Ascending aorta (tissue), 2 donors: Measurements from ENCODE around the gene ABCC4. TPM values are rescaled to one million over a fixed set of nuclear protein-coding genes. Genes with fewer than 3 reads are reported as not detected.

Experiments used
- DNase-seq, 2 donors: peaks; one replicate each; pipeline ENCODE4 v3.0.0-alpha.2; 2019; ENCODE audit warnings: low spot score in 2 of 2
- H3K27ac ChIP-seq, 2 donors: fragments of 200-600 bp; sonication (generic); one replicate each; pipeline ENCODE4 v1.5.1; 2016 to 2017; ENCODE audit warnings: mild to moderate bottlenecking in 1 of 2
- H3K27me3 ChIP-seq: fragments of 200-600 bp; sonication (generic); one replicate; pipeline ENCODE4 v1.5.1; 2017
- H3K36me3 ChIP-seq, 2 donors: fragments of 200-600 bp; sonication (generic); one replicate each; pipeline ENCODE4 v1.5.1; 2016
- H3K4me1 ChIP-seq, 2 donors: fragments of 200-600 bp; sonication (generic); one replicate each; pipeline ENCODE4 v1.5.1; 2016 to 2017; ENCODE audit warnings: mild to moderate bottlenecking in 1 of 2
- H3K4me3 ChIP-seq, 2 donors: fragments of 200-600 bp; sonication (generic); one replicate each; pipeline ENCODE4 v1.5.1; 2016 to 2017; ENCODE audit warnings: mild to moderate bottlenecking in 1 of 2
- H3K9me3 ChIP-seq, 2 donors: fragments of 200-600 bp; sonication (generic); one replicate each; pipeline ENCODE4 v1.5.1; 2016
- intact Hi-C: fragments of 100-400 bp; cut with DNase I; formaldehyde crosslinking; loops from one replicate; pipeline ENCODE4 v1.15.1; 2023
- total RNA-seq: library from RNA; depleted of rRNA; stranded (reverse); fragments of >200 nt; gene quantifications from one replicate; pipeline ENCODE4 v1.1.0, GENCODE V29; 2016
- TF ChIP-seq, protein P1 (sequence below), 3 experiments: fragments of 200-600 bp in 2 of 3; fragments of 450-650 bp in 1 of 3; sonication (generic) in 2 of 3; IDR thresholded peaks; one replicate each; pipeline ENCODE4 v1.5.1; 2016 to 2019; ENCODE audit warnings: antibody characterized with exemption in 3 of 3, mild to moderate bottlenecking in 1 of 3, moderate library complexity in 1 of 3

Gene ABCC4
- total RNA-seq, 1 donor from 2014 or later = 6.7 TPM

DNA sequence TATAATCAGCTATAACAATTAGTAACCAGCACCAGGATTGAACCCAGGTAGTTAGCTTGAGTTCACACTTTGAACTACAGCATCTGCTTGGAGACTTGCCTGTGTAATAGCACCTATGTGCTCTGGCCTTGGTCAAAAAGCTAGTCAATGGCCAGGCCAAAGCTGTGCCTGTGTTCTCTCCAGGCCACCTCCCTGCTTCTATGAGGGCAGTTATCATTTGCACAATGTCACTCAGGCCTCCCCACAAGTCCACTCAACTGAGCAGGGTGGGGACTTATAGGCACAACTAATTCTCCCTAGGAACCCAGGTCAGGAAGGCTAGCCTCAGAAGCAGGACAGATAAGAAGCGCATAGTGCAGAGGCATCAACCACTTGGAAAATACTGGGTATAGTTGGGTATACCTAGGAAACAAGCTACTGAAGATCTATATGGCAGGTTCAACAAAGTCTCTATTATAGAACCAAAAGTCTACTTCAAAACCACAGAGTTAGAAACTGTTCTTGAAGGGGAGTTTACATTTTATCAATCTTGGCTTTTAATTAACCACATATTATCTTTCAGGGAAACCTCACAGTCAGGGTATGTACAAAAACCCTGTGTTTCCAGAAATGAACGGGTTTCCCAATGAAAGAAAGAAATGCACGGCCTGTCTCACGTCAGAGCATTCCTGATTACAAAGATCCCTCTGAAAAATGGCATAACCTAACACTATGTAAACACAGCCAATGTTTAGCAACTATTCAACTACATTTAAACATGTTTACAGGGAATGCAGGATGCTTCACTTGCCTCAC, 140.9 kb downstream of the ABCC4 start:
- Histone ChIP-seq H3K27ac (no peak overlapping the region), H3K4me3 (no peak overlapping the region), H3K36me3 (no peaks in the 10 kb centered on the region), H3K9me3 (no peaks in the 10 kb centered on the region), H3K27me3 (no peaks in the 10 kb centered on the region), H3K4me1 (no peaks in the 10 kb centered on the region)
- intact Hi-C loops = no loop called here
- no peak for DNase-seq
- TF ChIP-seq, protein P1, sequence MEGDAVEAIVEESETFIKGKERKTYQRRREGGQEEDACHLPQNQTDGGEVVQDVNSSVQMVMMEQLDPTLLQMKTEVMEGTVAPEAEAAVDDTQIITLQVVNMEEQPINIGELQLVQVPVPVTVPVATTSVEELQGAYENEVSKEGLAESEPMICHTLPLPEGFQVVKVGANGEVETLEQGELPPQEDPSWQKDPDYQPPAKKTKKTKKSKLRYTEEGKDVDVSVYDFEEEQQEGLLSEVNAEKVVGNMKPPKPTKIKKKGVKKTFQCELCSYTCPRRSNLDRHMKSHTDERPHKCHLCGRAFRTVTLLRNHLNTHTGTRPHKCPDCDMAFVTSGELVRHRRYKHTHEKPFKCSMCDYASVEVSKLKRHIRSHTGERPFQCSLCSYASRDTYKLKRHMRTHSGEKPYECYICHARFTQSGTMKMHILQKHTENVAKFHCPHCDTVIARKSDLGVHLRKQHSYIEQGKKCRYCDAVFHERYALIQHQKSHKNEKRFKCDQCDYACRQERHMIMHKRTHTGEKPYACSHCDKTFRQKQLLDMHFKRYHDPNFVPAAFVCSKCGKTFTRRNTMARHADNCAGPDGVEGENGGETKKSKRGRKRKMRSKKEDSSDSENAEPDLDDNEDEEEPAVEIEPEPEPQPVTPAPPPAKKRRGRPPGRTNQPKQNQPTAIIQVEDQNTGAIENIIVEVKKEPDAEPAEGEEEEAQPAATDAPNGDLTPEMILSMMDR (IDR thresholded peaks at IDR 0.05) = no peak

DNA sequence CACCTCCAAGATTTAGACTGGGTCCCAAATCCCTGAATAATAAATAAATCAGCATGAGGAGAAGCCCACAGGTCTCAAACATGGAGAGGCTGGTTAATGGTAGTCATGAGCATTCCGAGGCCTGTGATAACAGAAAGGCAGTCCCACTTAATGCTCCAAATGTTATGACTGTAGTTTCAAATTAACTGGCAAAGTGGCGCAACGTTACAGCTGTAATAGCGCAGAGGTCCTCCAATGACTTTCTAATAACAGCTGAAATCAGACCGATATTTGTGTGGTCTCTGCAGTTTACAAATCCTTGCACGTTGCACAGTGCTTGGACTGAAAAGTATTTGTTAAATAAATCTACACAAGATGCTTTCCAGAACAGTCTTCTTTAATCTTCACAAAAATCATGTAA, 141.8 kb downstream of the ABCC4 start:
- no peaks in the 10 kb centered on the region for H3K4me1 ChIP-seq
- no peaks in the 10 kb centered on the region for H3K36me3 ChIP-seq
- TF ChIP-seq, protein P1 (IDR thresholded peaks at IDR 0.05) = no peak
- H3K27ac ChIP-seq = no peak overlapping the region
- no peaks in the 10 kb centered on the region for H3K9me3 ChIP-seq
- intact Hi-C loops = no loop called here
- H3K27me3 ChIP-seq = no peaks in the 10 kb centered on the region
- DNase-seq = no peak
- H3K4me3 ChIP-seq = no peak overlapping the region

DNA sequence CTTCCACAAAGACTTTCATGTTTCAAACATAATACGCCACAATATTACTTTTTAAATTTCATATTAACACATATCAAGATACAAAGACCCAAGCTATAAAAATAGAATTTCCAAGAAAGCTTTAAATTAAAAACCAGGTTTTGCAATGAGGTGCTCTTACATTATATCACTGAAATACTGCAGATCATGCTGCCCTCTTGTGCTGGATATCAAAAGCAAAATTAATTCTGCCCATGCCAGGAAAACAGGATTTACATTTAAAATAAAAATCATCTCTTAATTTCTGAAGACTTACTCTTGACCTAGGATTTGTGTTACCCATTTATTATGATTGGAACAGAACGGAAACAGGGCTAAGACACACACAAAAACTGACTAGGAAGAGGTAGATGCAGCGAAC, 145.0 kb downstream of the ABCC4 start:
- Histone ChIP-seq H3K27ac (no peak overlapping the region), H3K36me3 (no peaks in the 10 kb centered on the region), H3K27me3 (no peaks in the 10 kb centered on the region), H3K4me3 (no peak overlapping the region), H3K9me3 (no peaks in the 10 kb centered on the region), H3K4me1 (no peaks in the 10 kb centered on the region)
- TF ChIP-seq, protein P1 (IDR thresholded peaks at IDR 0.05) = no peak
- intact Hi-C loops = no loop called here
- DNase-seq = no peak

DNA sequence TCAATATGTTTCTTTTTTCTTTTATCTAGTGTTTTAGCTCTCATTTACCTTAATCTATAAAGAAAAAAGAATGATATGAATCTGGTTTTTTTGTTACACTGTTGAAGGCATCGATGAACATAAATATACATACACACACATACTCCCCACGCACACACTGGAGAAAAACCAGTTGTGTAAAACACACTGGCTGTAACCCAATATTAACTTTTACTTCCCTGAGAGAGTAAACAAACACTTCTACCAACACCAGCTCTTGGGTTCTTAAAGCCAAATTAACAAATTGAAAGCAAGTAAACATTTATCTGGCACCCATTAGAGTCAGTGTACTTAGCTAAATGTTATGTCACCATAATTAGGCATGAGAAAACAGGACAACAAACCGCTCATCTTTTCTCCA, 145.7 kb downstream of the ABCC4 start:
- Histone ChIP-seq H3K9me3 (no peaks in the 10 kb centered on the region), H3K27me3 (no peaks in the 10 kb centered on the region)
- intact Hi-C loops = no loop called here

DNA sequence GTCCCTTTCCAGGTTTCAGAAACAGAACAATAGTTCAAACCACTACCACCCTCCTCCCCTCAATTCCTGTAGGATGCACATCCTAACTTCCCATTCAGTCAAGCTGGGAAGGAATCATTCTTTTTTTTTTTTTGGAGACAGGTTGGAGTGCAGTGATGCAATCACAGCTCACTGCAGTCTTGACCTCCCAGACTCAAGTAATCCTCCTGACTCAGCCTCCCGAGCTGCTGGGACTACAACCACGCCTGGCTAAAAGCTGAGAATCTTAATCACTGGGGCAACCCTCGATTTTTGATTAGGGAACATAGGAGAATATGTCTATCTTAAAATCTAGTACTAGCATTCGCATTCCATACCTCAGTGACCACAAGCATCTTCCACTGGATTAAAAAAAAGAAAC, 146.2 kb downstream of the ABCC4 start:
- H3K9me3 ChIP-seq = no peaks in the 10 kb centered on the region
- no peak overlapping the region for H3K4me3 ChIP-seq
- H3K27ac ChIP-seq = no peak overlapping the region
- TF ChIP-seq, protein P1 (IDR thresholded peaks at IDR 0.05) = no peak
- H3K27me3 ChIP-seq = no peaks in the 10 kb centered on the region
- no peak for DNase-seq
- intact Hi-C loops = no loop called here
- no peaks in the 10 kb centered on the region for H3K4me1 ChIP-seq
- no peaks in the 10 kb centered on the region for H3K36me3 ChIP-seq

More for the DNA sequence above, 145.7 kb downstream of the ABCC4 start:
- H3K4me3 ChIP-seq = no peak overlapping the region
- TF ChIP-seq, protein P1 (IDR thresholded peaks at IDR 0.05) = no peak
- DNase-seq = no peak
- H3K36me3 ChIP-seq = no peaks in the 10 kb centered on the region
- H3K4me1 ChIP-seq = no peaks in the 10 kb centered on the region
- H3K27ac ChIP-seq = no peak overlapping the region
